Urinary bladder (tissue), 4 donors: Measurements from ENCODE around the gene SLC36A1. TPM values are rescaled to one million over a fixed set of nuclear protein-coding genes. Genes with fewer than 3 reads are reported as not detected.

ENCODE experiments used
- DNase-seq: peaks from one replicate; pipeline ENCODE4 v3.0.0-alpha.2; 2015; ENCODE audit errors: extremely low spot score
- H3K27ac ChIP-seq: one replicate; pipeline ENCODE4 v1.5.1; 2013; ENCODE audit warnings: low read depth, mild to moderate bottlenecking, moderate library complexity
- H3K36me3 ChIP-seq: one replicate; pipeline ENCODE4 v1.6.1; 2013; ENCODE audit warnings: mild to moderate bottlenecking, moderate library complexity; ENCODE audit not compliant: insufficient read depth
- H3K4me1 ChIP-seq: one replicate; pipeline ENCODE4 v1.6.1; 2013; ENCODE audit warnings: mild to moderate bottlenecking, moderate library complexity; ENCODE audit not compliant: insufficient read depth
- H3K4me3 ChIP-seq: one replicate; pipeline ENCODE4 v1.5.1; 2013; ENCODE audit warnings: low read depth, low read length
- WGBS: extraction: QIAGEN DNeasy Blood & Tissue Kit; methylation state at CpG from one replicate; pipeline ENCODE4 v1.1.7; 2013; 5-methylcytosine and 5-hydroxymethylcytosine counted together
- polyA plus RNA-seq: library from polyadenylated mRNA; stranded (reverse); fragments of 200-250 nt; gene quantifications from one replicate; pipeline ENCODE4 v1.2.3, GENCODE V29; 2013
- total RNA-seq: library from RNA; depleted of rRNA; stranded (reverse); fragments of >200 nt; gene quantifications from one replicate; pipeline ENCODE4 v1.2.3, GENCODE V29; 2014
- donor health status: healthy with polysubstance abuse.
- donor health status: healthy.

Gene SLC36A1
- total and polyA plus RNA-seq, 2 donors: 5.5 to 9.8 TPM

- Histone ChIP-seq H3K36me3 (no peaks in the 10 kb centered on the region), H3K4me1 (no peaks in the 10 kb centered on the region), H3K27ac (no peak overlapping the region), H3K4me3 (no peak overlapping the region)
- DNase-seq: no peak
- WGBS: 93% methylated on average over 3 of the region's 3 CpGs
These were observed 15.2 kb upstream of the SLC36A1 start for GRCh38 chr5:151432210-151432609.

GRCh38 chr5:151434570-151435237 lies 12.7 kb upstream of the SLC36A1 start:
- H3K4me3 ChIP-seq: no peak overlapping the region
- 91% methylated on average over 5 of the region's 5 CpGs for WGBS
- H3K4me1 ChIP-seq: no peaks in the 10 kb centered on the region
- H3K27ac ChIP-seq: no peak overlapping the region
- no peaks in the 10 kb centered on the region for H3K36me3 ChIP-seq
- DNase-seq: no peak

GRCh38 chr5:151448038-151448985 lies 909 bp downstream of the SLC36A1 start:
- H3K4me3 ChIP-seq: peak overlapping the region; percentile 68
- no peak for DNase-seq
- H3K36me3 ChIP-seq: no peaks in the 10 kb centered on the region
- no peaks in the 10 kb centered on the region for H3K4me1 ChIP-seq
- WGBS: 13% methylated on average over 24 of the region's 24 CpGs
- no peak overlapping the region for H3K27ac ChIP-seq

GRCh38 chr5:151449297-151449696 lies 1.9 kb downstream of the SLC36A1 start:
- no peaks in the 10 kb centered on the region for H3K4me1 ChIP-seq
- no peaks in the 10 kb centered on the region for H3K36me3 ChIP-seq
- DNase-seq: no peak
- 57% methylated on average over 7 of the region's 7 CpGs for whole genome bisulfite sequencing
- no peak overlapping the region for H3K4me3 ChIP-seq
- no peak overlapping the region for H3K27ac ChIP-seq

GRCh38 chr5:151449839-151450238 lies 2.4 kb downstream of the SLC36A1 start:
- H3K36me3 ChIP-seq: no peaks in the 10 kb centered on the region
- H3K27ac ChIP-seq: no peak overlapping the region
- DNase-seq: no peak
- 98% methylated on average over 5 of the region's 5 CpGs for WGBS
- H3K4me1 ChIP-seq: no peaks in the 10 kb centered on the region
- no peak overlapping the region for H3K4me3 ChIP-seq

GRCh38 chr5:151450605-151451004 lies 3.2 kb downstream of the SLC36A1 start:
- no peak for DNase-seq
- no peak overlapping the region for H3K4me3 ChIP-seq
- WGBS: 93% methylated on average over 3 of the region's 3 CpGs

GRCh38 chr5:151451626-151452520 lies 4.5 kb downstream of the SLC36A1 start:
- 71% methylated on average over 8 of the region's 8 CpGs for WGBS
- H3K27ac ChIP-seq: no peak overlapping the region
- no peak for DNase-seq
- H3K4me1 ChIP-seq: no peaks in the 10 kb centered on the region
- H3K36me3 ChIP-seq: no peaks in the 10 kb centered on the region
- H3K4me3 ChIP-seq: no peak overlapping the region

More at GRCh38 chr5:151450605-151451004, 3.2 kb downstream of the SLC36A1 start:
- H3K36me3 ChIP-seq: no peaks in the 10 kb centered on the region
- no peaks in the 10 kb centered on the region for H3K4me1 ChIP-seq
- H3K27ac ChIP-seq: no peak overlapping the region

GRCh38 chr5:151454166-151454565 lies 6.8 kb downstream of the SLC36A1 start:
- Histone ChIP-seq H3K36me3 (no peaks in the 10 kb centered on the region), H3K27ac (no peak overlapping the region), H3K4me3 (no peak overlapping the region), H3K4me1 (no peaks in the 10 kb centered on the region)
- WGBS: 78% methylated on average over 2 of the region's 2 CpGs
- no peak for DNase-seq

- no peak for DNase-seq
- H3K4me1 ChIP-seq: no peaks in the 10 kb centered on the region
- no peaks in the 10 kb centered on the region for H3K36me3 ChIP-seq
- WGBS: 94% methylated on average over 3 of the region's 3 CpGs
- H3K27ac ChIP-seq: no peak overlapping the region
- H3K4me3 ChIP-seq: no peak overlapping the region
These were observed 7.5 kb downstream of the SLC36A1 start for GRCh38 chr5:151454889-151455288.

- no peaks in the 10 kb centered on the region for H3K4me1 ChIP-seq
- DNase-seq: no peak
These were observed 9.0 kb downstream of the SLC36A1 start for GRCh38 chr5:151456321-151456940.

GRCh38 chr5:151458314-151458713 lies 10.9 kb downstream of the SLC36A1 start:
- H3K36me3 ChIP-seq: no peaks in the 10 kb centered on the region
- WGBS: 84% methylated on average over 5 of the region's 5 CpGs
- no peak overlapping the region for H3K27ac ChIP-seq
- H3K4me3 ChIP-seq: no peak overlapping the region
- DNase-seq: no peak
- H3K4me1 ChIP-seq: no peaks in the 10 kb centered on the region

More at GRCh38 chr5:151456321-151456940, 9.0 kb downstream of the SLC36A1 start:
- no peak overlapping the region for H3K4me3 ChIP-seq
- no peaks in the 10 kb centered on the region for H3K36me3 ChIP-seq
- H3K27ac ChIP-seq: no peak overlapping the region
- 76% methylated on average over 10 of the region's 10 CpGs for WGBS

- Histone ChIP-seq H3K4me1 (no peaks in the 10 kb centered on the region), H3K4me3 (no peak overlapping the region), H3K36me3 (no peaks in the 10 kb centered on the region), H3K27ac (no peak overlapping the region)
- DNase-seq: no peak
- 76% methylated on average over 4 of the region's 4 CpGs for WGBS
These were observed 12.4 kb downstream of the SLC36A1 start for GRCh38 chr5:151459680-151460324.
